BLaER1 (cell line): ENCODE results near the gene ITPA.

Experiments used
- H3K27ac ChIP-seq: shearing (Covaris generic); formaldehyde crosslinking; 2 replicates; pipeline ENCODE4 v1.8.1; 2022
- H3K27me3 ChIP-seq: shearing (Covaris generic); formaldehyde crosslinking; 2 replicates; pipeline ENCODE4 v1.8.1; 2022
- H3K36me3 ChIP-seq: shearing (Covaris generic); formaldehyde crosslinking; 2 replicates; pipeline ENCODE4 v1.8.1; 2022
- H3K4me1 ChIP-seq: shearing (Covaris generic); formaldehyde crosslinking; 2 replicates; pipeline ENCODE4 v1.8.1; 2022
- H3K4me2 ChIP-seq: shearing (Covaris generic); formaldehyde crosslinking; 2 replicates; pipeline ENCODE4 v1.8.1; 2022
- H3K4me3 ChIP-seq: shearing (Covaris generic); formaldehyde crosslinking; 2 replicates; pipeline ENCODE4 v1.8.1; 2022
- H3K9ac ChIP-seq: shearing (Covaris generic); formaldehyde crosslinking; 2 replicates; pipeline ENCODE4 v1.8.1; 2022
- H3K9me3 ChIP-seq: shearing (Covaris generic); formaldehyde crosslinking; 2 replicates; pipeline ENCODE4 v1.8.1; 2022
- H4K20me1 ChIP-seq: shearing (Covaris generic); formaldehyde crosslinking; 2 replicates; pipeline ENCODE4 v1.8.1; 2022
- Cebpa-rat ChIP-seq: shearing (Covaris generic); IDR thresholded peaks from 2 replicates; pipeline ENCODE4 v1.8.1; 2022

The ITPA gene

DNA sequence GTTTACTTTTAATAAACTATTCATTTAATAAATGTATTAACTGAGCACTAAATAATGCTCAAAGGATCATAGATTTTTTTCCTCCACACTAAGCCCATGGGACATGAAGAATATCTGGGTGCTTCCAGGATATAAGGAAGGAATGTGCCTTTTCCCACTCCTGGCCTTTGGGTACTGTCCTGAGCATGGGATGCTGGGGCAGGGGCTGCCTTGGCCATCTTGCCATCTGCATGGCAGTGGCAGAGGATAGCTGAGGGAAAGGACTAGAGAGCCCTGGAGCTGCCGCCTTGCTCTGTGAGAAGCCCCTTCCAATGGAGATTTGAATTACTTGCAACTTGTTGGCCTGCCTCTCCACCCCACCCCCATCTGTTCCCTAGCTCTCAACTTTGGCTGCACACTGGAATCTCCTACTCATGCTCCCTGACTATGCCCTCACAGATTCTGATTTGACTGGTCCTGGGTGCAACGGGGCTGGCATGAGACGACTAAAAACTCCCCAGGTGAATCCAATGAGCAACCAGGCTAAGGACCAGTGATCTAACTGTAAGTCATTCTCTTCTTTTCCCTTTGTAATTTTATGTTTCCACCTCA is 20.4 kb upstream of the ITPA start:
- Histone ChIP-seq H3K27ac (no peak overlapping the region), H3K4me3 (no peak overlapping the region), H3K9me3 (no peaks in the 10 kb centered on the region), H4K20me1 (peaks cover 13% of the 10 kb centered on the region; the same call in 1 of the 2 replicates), H3K4me1 (no peaks in the 10 kb centered on the region), H3K9ac (no peak overlapping the region), H3K27me3 (no peaks in the 10 kb centered on the region), H3K4me2 (no peak overlapping the region), H3K36me3 (peaks cover 66% of the 10 kb centered on the region)
- TF ChIP-seq Cebpa-rat = no peak

- TF ChIP-seq Cebpa-rat = no peak
- no peaks in the 10 kb centered on the region for H3K9me3 ChIP-seq
- no peaks in the 10 kb centered on the region for H3K27me3 ChIP-seq
- H3K4me1 ChIP-seq = no peaks in the 10 kb centered on the region
- no peak overlapping the region for H3K9ac ChIP-seq
- no peak overlapping the region for H3K4me3 ChIP-seq
- peaks cover 19% of the 10 kb centered on the region; the same call in 1 of the 2 replicates for H4K20me1 ChIP-seq
- H3K27ac ChIP-seq = no peak overlapping the region
- no peak overlapping the region for H3K4me2 ChIP-seq
- H3K36me3 ChIP-seq = peaks cover 73% of the 10 kb centered on the region
These were observed 19.7 kb upstream of the ITPA start for GRCh38 chr20:3189561-3190131.

DNA sequence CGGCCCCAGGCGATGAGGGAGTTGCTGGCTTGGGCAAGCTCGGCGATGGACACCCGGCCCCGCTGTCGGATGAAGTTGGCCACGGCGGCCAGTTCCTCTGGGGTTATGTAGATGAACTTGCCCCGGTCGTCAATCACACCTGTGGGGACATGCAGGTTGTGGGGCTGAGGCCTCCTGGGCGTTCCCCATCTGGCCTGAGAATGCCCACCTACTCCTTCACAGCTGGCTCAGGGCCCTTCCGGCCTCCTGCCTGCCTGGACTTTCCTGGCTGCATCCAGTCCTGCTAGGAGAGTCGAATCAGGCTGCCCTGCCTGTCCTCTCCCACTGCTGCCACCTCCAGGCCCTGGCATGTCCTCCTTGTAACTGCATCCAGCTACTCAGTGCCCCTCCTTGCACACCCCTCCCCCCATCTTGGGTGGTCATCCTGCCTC is 18.6 kb upstream of the ITPA start:
- Histone ChIP-seq H3K4me3 (no peak overlapping the region), H3K4me2 (no peak overlapping the region), H3K9ac (no peak overlapping the region), H3K9me3 (no peaks in the 10 kb centered on the region), H4K20me1 (peaks cover 25% of the 10 kb centered on the region), H3K36me3 (peaks cover 80% of the 10 kb centered on the region), H3K27me3 (no peaks in the 10 kb centered on the region), H3K27ac (no peak overlapping the region), H3K4me1 (no peaks in the 10 kb centered on the region)
- TF ChIP-seq Cebpa-rat = no peak

DNA sequence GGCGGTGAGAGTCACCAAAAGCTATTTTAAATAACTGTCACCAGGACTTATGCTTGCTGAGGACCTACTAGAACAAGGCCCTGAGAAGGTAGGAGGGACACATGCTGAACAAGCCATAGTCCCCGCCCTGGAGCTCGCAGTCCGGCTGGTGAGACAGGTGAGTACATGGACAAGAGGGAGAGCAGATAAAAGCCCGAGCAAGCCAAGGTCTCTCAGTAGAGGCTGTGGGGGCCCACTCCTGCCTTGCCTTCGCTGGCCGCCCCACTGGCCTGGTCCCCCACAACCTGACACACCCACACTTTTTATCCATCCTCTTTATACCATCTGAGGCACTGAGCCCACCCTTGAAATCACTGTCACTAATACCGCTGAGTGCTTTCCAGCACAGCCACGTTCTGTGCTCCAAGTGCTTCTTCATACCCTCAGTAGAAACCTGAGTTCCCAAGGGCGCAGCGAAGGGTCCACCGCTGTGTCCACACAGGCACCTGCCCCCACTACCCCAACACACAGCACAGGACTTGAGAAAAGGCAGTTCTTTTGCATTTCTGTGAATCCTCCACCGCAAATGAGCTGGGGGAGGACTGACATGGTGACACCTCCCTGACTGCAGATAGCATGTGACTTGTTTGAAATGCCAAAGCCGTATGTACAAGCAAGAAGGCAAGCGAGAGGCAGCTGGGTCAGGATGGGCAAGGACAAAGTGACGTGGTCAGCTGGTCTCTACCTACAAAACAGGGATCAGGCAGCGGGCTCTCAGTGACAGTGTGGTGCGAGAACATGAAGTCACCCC is 16.9 kb upstream of the ITPA start:
- no peaks in the 10 kb centered on the region for H3K4me1 ChIP-seq
- peaks cover 25% of the 10 kb centered on the region for H4K20me1 ChIP-seq
- peaks cover 98% of the 10 kb centered on the region for H3K36me3 ChIP-seq
- H3K4me3 ChIP-seq = no peak overlapping the region
- H3K9ac ChIP-seq = no peak overlapping the region
- H3K9me3 ChIP-seq = no peaks in the 10 kb centered on the region
- no peak overlapping the region for H3K27ac ChIP-seq
- no peaks in the 10 kb centered on the region for H3K27me3 ChIP-seq
- H3K4me2 ChIP-seq = no peak overlapping the region
- no peak for TF ChIP-seq Cebpa-rat

DNA sequence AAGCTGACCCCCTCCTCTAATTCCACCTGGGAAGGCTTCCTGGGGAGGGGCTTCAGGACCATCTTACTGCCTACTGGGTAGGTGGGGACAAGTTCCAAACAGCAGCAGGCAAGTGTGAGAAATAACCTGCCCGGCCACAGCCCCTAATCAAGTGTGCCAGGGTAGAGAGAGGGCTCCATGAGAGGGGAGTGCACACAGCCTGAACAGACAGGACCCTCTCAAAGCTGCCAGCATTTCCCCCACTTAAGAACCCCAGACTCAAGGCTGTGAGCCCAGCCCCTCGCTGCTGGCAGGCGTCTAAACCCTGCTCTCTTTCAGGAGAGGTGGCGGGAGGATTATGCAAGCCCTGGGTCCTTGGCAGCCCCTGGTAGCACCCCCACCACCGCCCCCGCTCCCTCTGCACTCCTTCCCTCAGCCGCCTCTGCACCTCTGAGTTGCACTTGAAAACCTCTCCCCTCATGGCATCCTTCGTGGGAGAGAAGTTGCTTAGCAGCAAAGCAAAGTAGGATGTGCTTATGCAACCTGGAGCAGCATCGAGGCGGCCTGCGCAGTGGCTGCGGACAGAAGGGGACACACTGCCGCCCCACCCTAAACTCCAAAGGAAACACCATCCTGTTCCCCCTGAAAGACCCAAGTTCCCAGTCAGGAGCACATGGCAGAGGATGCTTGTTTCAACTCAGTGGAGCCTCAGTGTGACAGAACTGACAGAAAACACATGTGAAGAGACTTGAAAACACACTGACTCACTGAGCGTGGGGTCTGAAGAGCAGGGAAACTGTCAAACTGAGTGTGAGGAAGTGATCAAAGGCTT is 15.3 kb upstream of the ITPA start:
- no peak overlapping the region for H3K4me3 ChIP-seq
- no peak overlapping the region for H3K4me2 ChIP-seq
- H3K36me3 ChIP-seq = peaks cover 99% of the 10 kb centered on the region
- no peaks in the 10 kb centered on the region for H3K27me3 ChIP-seq
- no peaks in the 10 kb centered on the region for H3K4me1 ChIP-seq
- no peak overlapping the region for H3K27ac ChIP-seq
- no peak overlapping the region for H3K9ac ChIP-seq
- no peak for TF ChIP-seq Cebpa-rat
- peaks cover 24% of the 10 kb centered on the region for H4K20me1 ChIP-seq
- no peaks in the 10 kb centered on the region for H3K9me3 ChIP-seq

DNA sequence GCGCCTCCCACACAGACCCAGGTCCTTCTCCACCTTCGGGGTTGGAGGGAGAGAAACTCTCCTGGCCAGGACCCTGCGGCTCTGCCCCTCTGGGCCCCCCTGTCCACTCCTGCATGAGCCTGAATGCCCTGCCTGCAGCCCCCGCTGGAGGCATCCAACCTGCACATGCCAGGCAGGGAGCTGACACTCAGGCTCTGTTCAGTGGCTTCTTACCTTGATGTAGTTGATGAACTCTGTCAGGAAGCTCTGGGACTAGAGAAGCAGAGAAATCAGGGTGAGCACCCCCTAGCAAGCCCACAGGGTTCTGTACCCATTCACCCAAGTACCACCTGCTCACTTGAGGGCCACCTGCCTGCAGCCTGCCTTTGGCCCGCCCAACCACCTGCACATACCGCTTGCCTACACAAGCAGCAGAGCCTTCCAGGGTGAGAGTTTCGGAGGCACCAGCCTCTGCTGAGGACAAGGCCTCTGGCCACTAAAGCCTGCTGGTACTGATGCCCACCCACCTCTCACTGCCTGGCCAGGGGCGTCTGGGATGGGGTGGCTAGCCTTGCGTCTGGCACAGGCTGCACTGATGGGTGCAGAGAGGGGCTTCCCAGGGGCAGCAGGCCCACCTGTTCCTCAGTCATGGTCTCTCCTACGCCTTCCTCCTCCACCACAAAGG is 14.5 kb upstream of the ITPA start:
- TF ChIP-seq Cebpa-rat = no peak
- H4K20me1 ChIP-seq = peaks cover 23% of the 10 kb centered on the region
- H3K9me3 ChIP-seq = no peaks in the 10 kb centered on the region
- H3K4me3 ChIP-seq = no peak overlapping the region
- H3K36me3 ChIP-seq = peaks cover 100% of the 10 kb centered on the region
- no peak overlapping the region for H3K27ac ChIP-seq
- H3K4me1 ChIP-seq = no peaks in the 10 kb centered on the region
- no peak overlapping the region for H3K4me2 ChIP-seq
- H3K27me3 ChIP-seq = no peaks in the 10 kb centered on the region
- no peak overlapping the region for H3K9ac ChIP-seq

GRCh38 chr20:3195590-3196237 is 13.6 kb upstream of the ITPA start:
- TF ChIP-seq Cebpa-rat = no peak
- H3K4me2 ChIP-seq = no peak overlapping the region
- peaks cover 100% of the 10 kb centered on the region for H3K36me3 ChIP-seq
- peaks cover 29% of the 10 kb centered on the region for H4K20me1 ChIP-seq
- H3K27me3 ChIP-seq = no peaks in the 10 kb centered on the region
- no peaks in the 10 kb centered on the region for H3K9me3 ChIP-seq
- no peaks in the 10 kb centered on the region for H3K4me1 ChIP-seq
- no peak overlapping the region for H3K4me3 ChIP-seq
- no peak overlapping the region for H3K27ac ChIP-seq
- H3K9ac ChIP-seq = no peak overlapping the region

DNA sequence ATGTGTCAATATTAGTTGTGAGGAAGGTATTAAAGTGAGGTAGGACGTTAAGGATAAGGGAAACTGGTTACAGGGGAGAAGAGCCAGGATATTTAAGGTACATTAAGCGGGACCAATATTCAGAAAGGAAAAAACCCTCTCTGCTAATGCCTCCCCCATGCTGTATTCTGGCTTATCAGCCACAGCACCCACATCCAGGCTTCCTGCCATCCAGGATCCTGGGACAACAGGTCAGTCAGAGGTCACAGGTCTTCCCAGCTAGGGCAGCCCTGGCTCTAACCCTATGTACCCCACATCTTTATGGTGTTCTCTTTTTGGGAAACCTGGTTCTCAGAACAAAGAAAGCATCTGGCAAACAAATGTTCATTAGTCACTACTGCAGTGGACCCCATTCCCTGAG is 10.1 kb upstream of the ITPA start:
- Histone ChIP-seq H3K4me2 (no peak overlapping the region), H3K9me3 (no peaks in the 10 kb centered on the region), H3K36me3 (peaks cover 89% of the 10 kb centered on the region), H3K9ac (no peak overlapping the region), H3K4me3 (no peak overlapping the region), H3K27ac (no peak overlapping the region), H3K27me3 (no peaks in the 10 kb centered on the region), H3K4me1 (peaks cover 16% of the 10 kb centered on the region), H4K20me1 (peaks cover 31% of the 10 kb centered on the region)
- no peak for TF ChIP-seq Cebpa-rat
